Posterior vena cava (tissue), 2 donors: ENCODE results near the gene ARHGAP9. TPM values are rescaled to one million over a fixed set of nuclear protein-coding genes. Genes with fewer than 3 reads are reported as not detected.
"Not testable (repeated sequence)": the region's sequence is repeated elsewhere in the genome, so short reads cannot be mapped to it uniquely, and the experiment has no call there.

ENCODE experiments used
- DNase-seq: peaks from one replicate; pipeline ENCODE4 v3.0.0-alpha.2; 2020; ENCODE audit warnings: low spot score
- intact Hi-C, 2 donors: fragments of 100-400 bp; cut with DNase I; formaldehyde crosslinking; loops; one replicate each; pipeline versions ENCODE4 v1.14.1 to v1.14.2; 2022 to 2023
- total RNA-seq, 2 donors: library from RNA; stranded (reverse); fragmentation: NEBNext Ultra II Directional; extraction: Animal tissue kit (Norgen Biotek cat#: 25700); gene quantifications; one replicate each; pipeline ENCODE4 v1.2.1, GENCODE V29; 2021
- donor health status: DM: yes; HTN: yes; CAD: no.
- donor health status: DM: yes; HTN: yes; CAD: no.

The ARHGAP9 gene
- total RNA-seq, 2 donors from 2014 or later, result 12.7 to 20.7 TPM

- intact Hi-C loops, result loop anchor here (5.0 kb wide), 2 partner anchors 144 to 189 kb away; no protein-coding TSS in a partner anchor
- DNase-seq, result peak; percentile 47
Observed at GRCh38 chr12:57451233-57451778, 28.4 kb downstream of the ARHGAP9 start.

- no peak for DNase-seq
- intact Hi-C loops, result loop anchor here (5.0 kb wide), 2 partner anchors 143 to 188 kb away; no protein-coding TSS in a partner anchor
Observed at GRCh38 chr12:57450057-57450456, 29.6 kb downstream of the ARHGAP9 start.

- intact Hi-C loops, result no loop called here
- no peak for DNase-seq
Observed at GRCh38 chr12:57449375-57449774, 30.3 kb downstream of the ARHGAP9 start.

DNA sequence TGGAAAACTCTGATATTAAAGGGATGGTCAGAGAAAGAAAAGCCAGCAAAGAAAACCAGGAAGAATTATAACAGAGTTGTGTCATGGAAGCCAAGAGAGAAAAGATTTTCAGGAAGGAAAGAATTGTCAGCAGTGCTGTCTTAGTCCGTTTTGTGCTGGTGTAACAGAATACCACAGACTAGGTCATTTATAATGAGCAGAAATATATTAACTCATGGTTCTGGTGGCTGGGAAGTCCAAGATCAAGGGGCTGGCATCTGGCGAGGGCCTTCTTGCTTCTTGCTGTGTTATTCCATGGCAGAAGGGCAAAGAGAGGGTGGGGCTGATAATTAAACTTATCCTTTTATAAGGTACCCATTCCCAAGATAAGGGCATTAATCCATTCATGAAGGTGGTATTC, 31.0 kb downstream of the ARHGAP9 start:
- intact Hi-C loops, result no loop called here
- no peak for DNase-seq

GRCh38 chr12:57446292-57446960, 33.2 kb downstream of the ARHGAP9 start:
- DNase-seq, result peak; percentile 24
- intact Hi-C loops, result no loop called here

GRCh38 chr12:57444744-57445143, 34.9 kb downstream of the ARHGAP9 start:
- intact Hi-C loops, result no loop called here
- peak; percentile 5 for DNase-seq

DNA sequence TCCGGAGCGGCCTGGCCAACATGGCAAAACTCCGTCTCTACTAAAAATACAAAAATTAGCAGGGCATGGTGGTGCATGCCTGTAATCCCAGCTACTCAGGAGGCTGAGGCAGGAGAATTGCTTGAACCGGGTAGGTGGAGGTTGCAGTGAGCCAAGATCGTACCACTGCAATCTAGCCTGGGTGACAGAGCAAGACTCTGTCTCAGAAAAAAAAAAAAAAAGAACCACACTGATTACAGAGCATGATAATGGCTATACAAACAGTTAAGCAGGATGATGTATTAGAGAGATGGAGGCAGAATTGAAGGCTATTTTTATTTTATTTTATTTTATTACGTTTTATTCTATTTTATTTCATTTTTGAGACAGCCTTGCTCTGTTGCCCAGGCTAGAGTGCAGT, 35.3 kb downstream of the ARHGAP9 start:
- intact Hi-C loops, result not testable (repeated sequence)

GRCh38 chr12:57441846-57442427, 37.7 kb downstream of the ARHGAP9 start:
- intact Hi-C loops, result no loop called here
- DNase-seq, result no peak

More for the DNA sequence above, 35.3 kb downstream of the ARHGAP9 start:
- not testable (repeated sequence) for DNase-seq

- intact Hi-C loops, result not testable (repeated sequence)
Observed at GRCh38 chr12:57441393-57441792, 38.3 kb downstream of the ARHGAP9 start.

DNA sequence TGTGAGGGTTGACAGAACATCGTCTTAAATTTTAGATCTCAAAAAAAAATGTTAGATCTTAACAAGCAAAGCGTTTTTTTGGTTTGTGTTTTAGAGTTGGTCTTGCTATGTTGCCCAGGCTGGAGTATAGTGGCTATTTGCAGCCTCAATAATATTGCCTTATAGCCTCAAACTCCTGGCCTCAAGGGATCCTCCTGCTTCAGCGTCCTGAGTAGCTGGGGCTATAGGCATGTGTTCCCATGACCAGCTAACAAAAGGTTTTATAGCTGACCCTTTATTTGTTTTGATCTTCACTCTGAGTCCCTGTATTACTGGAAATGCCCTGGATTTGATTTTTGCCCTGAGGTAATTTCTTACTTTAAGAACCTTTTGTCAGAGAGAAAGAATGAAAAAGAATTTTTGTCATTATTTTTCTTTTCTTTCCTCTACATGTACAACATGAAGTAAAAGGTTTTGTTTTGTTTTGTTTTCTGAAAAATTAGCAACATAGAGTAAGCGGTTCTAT, 39.9 kb downstream of the ARHGAP9 start:
- no peak for DNase-seq
- intact Hi-C loops, result no loop called here

More at GRCh38 chr12:57441393-57441792, 38.3 kb downstream of the ARHGAP9 start:
- DNase-seq, result not testable (repeated sequence)

GRCh38 chr12:57438400-57438799, 41.3 kb downstream of the ARHGAP9 start:
- DNase-seq, result no peak
- intact Hi-C loops, result no loop called here

- intact Hi-C loops, result no loop called here
- no peak for DNase-seq
Observed at GRCh38 chr12:57435293-57435692, 44.4 kb downstream of the ARHGAP9 start.

GRCh38 chr12:57434517-57435223, 45.0 kb downstream of the ARHGAP9 start, which contains the start of gene INHBC:
TSS of gene INHBC (plus strand) at chr12:57434784. CDS start at chr12:57434887, 103 bp downstream.
- intact Hi-C loops, result no loop called here
- DNase-seq, result no peak

- no peak for DNase-seq
- intact Hi-C loops, result no loop called here
Observed at GRCh38 chr12:57433370-57433769, 46.3 kb downstream of the ARHGAP9 start.

- no peak for DNase-seq
- intact Hi-C loops, result no loop called here
Observed at GRCh38 chr12:57431654-57432188, 47.9 kb downstream of the ARHGAP9 start.

DNA sequence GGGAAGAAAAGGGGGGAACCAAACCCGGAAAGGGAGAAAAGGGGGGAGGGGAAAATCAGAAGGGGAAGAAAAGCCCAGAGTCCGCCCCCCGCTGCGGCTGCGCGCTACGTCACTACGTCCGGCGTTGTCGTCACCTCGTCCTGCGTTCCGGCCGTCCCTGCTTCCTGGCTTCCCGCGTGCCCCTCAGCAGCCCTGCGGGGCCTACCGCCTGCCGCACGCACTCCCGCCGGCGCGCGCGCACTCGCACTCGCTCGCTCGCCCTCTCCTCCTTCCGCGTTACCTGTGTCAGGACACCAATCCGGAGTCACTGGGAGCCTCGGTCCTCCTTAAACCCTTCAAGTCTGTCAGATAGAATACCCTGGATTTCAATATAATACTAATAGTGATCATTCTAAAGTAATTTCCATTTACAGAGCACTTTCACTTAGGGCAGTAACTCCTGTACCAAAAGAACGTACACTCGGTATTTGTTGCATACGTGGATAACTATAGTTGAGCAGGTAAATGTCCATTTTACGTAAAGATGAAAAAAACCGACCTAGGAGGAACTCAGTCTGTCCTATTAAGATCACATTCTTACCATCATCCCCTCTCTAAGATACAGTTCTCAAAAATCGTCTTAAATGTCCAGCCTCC, 48.6 kb downstream of the ARHGAP9 start, which contains the start of gene R3HDM2:
Gene R3HDM2, minus strand, starts transcription at position 113 of the 636 bp plus-strand sequence. CDS start 120,615 bp downstream, outside the sequence.
- intact Hi-C loops, result no loop called here
- DNase-seq, result peak; percentile 99

DNA sequence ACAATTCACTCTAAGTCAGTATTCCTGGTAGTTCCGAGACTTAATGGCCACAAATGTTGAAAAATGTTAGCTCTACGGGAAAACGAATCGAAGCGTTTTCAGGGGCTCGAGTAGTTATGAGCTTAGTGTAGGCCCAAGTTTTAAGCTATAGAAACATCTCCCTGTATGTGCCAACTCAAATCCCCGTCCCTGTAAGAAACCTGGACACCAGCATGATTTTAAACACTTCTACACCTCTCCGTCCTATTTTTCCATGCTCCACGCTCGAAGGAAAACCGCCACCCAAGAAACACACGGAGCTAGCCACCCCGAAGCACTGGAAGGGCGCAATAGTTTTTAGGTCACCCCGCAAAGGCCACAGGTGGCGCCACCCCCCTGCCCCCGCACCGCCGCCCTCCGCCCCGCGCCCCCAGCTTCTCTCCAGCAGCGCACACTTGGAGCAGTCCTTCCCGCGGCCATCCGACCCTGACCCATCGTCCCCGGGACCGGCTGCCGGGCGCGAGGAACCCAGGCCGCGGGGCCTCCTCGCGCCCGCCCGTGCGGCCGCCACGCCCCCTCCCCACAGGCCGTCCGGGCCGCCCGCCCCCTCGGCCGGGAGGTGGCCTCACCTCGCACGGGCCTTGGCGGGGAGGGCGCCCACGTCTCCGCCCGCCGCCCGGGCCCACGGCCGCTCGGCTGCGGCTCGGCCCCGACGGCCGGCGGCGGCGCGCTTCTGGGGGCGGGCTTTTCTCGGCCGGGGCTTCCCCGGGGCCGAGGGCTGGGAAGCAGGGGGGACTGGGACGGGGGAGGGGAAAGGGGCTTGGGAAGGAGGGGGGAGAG, 49.3 kb downstream of the ARHGAP9 start:
- DNase-seq, result peak; percentile 82
- intact Hi-C loops, result no loop called here
